Keratinocyte (primary cell): ENCODE data around the gene CDK8. TPM values are rescaled to one million over a fixed set of nuclear protein-coding genes. Genes with fewer than 3 reads are reported as not detected.

Experiments used
- DNase-seq: peaks from one replicate; pipeline ENCODE4 v3.0.0-alpha.2; 2011; ENCODE audit warnings: low read depth, missing footprints, low spot score
- FAIRE-seq: peaks from 2 replicates; lab custom pipeline; 2011; peaks lifted over from hg19 to GRCh38; lab: Jason Lieb, UNC
- H2AFZ ChIP-seq: 2 replicates; pipeline ENCODE4 v1.6.0; 2012; ENCODE audit warnings: low read length, control low read depth, inconsistent platforms; ENCODE audit not compliant: control insufficient read depth
- H3K27ac ChIP-seq: 2 replicates; pipeline ENCODE4 v1.5.1; 2011; ENCODE audit warnings: low read length; ENCODE audit not compliant: control insufficient read depth, insufficient read depth
- H3K27me3 ChIP-seq: 3 replicates; pipeline ENCODE4 v1.6.0; 2011; ENCODE audit warnings: low read length; ENCODE audit not compliant: control insufficient read depth, insufficient read depth; ENCODE audit errors: extremely low read depth
- H3K36me3 ChIP-seq, 2 experiments: 2 replicates in 1 of 2; 3 replicates in 1 of 2; pipeline ENCODE4 v1.5.1; 2011; ENCODE audit warnings: low read length in 2 of 2, mild to moderate bottlenecking in 1 of 2; ENCODE audit not compliant: control insufficient read depth in 2 of 2, insufficient read depth in 2 of 2; ENCODE audit errors: extremely low read depth in 1 of 2
- H3K4me1 ChIP-seq: 3 replicates; pipeline ENCODE4 v1.5.1; 2011; ENCODE audit warnings: low read length; ENCODE audit not compliant: control insufficient read depth, insufficient read depth; ENCODE audit errors: extremely low read depth
- H3K4me2 ChIP-seq: 3 replicates; pipeline ENCODE4 v1.6.0; 2011; ENCODE audit warnings: low read depth, low read length; ENCODE audit not compliant: control insufficient read depth, insufficient read depth; ENCODE audit errors: extremely low read depth
- H3K4me3 ChIP-seq, 3 experiments: fragments of 200-600 bp in 1 of 3; sonication (generic) in 1 of 3; 2 replicates in 2 of 3; 3 replicates in 1 of 3; pipeline ENCODE4 v1.5.1; 2011 to 2016; ENCODE audit warnings: low read length in 3 of 3, mild to moderate bottlenecking in 3 of 3, control low read depth in 2 of 3, inconsistent platforms in 1 of 3, low read depth in 1 of 3, mixed read lengths in 1 of 3, mixed run types in 1 of 3, moderate library complexity in 1 of 3; ENCODE audit not compliant: control insufficient read depth in 2 of 3, insufficient read depth in 2 of 3; ENCODE audit errors: extremely low read depth in 1 of 3
- H3K79me2 ChIP-seq: 2 replicates; pipeline ENCODE4 v1.6.0; 2012; ENCODE audit warnings: low read length; ENCODE audit not compliant: control insufficient read depth, insufficient read depth
- H3K9ac ChIP-seq: 3 replicates; pipeline ENCODE4 v1.6.0; 2011; ENCODE audit warnings: low read length; ENCODE audit not compliant: control insufficient read depth, insufficient read depth; ENCODE audit errors: extremely low read depth
- H3K9me1 ChIP-seq: 3 replicates; pipeline ENCODE4 v1.6.0; 2011; ENCODE audit warnings: low read length; ENCODE audit not compliant: control insufficient read depth, insufficient read depth; ENCODE audit errors: extremely low read depth
- H3K9me3 ChIP-seq: 2 replicates; pipeline ENCODE4 v1.5.1; 2012; ENCODE audit warnings: low read depth, low read length; ENCODE audit not compliant: control insufficient read depth
- H4K20me1 ChIP-seq: 3 replicates; pipeline ENCODE4 v1.6.0; 2011; ENCODE audit warnings: low read length; ENCODE audit not compliant: control insufficient read depth, insufficient read depth; ENCODE audit errors: extremely low read depth
- EZH2 ChIP-seq: IDR thresholded peaks from one replicate; pipeline ENCODE4 v1.6.1; 2012; ENCODE audit warnings: inconsistent platforms, mild to moderate bottlenecking, low read length, moderate library complexity
- dilution Hi-C: fragments of 300-500 bp; cut with MboI; formaldehyde crosslinking; loops from one replicate; pipeline ENCODE4 v1.7.0; 2020; ENCODE audit warnings: low sequenced_read_pairs; ENCODE audit not compliant: extremely low pct_ligation_motif_present
- polyA plus RNA-seq, 5 experiments: library from polyadenylated mRNA; depleted of rRNA in 3 of 5; stranded (reverse) in 3 of 5; stranded (forward) in 1 of 5; unstranded in 1 of 5; fragments of >200 nt; gene quantifications; 1 replicate in 1 of 5; 2 replicates in 3 of 5; 3 replicates in 1 of 5; pipeline versions ENCODE4 v1.2.1 to v1.2.3, GENCODE V29; 2011 to 2012; ENCODE audit warnings: missing spikeins in 2 of 5, low read depth in 1 of 5, low replicate concordance in 1 of 5
- TF ChIP-seq, protein P1 (sequence below), 3 experiments: IDR thresholded peaks in 1 of 3; conservative IDR thresholded peaks in 1 of 3; optimal IDR thresholded peaks in 1 of 3; 2 replicates in 2 of 3; 3 replicates in 1 of 3; pipeline versions ENCODE3 to v1.5.1; 2011; ENCODE audit warnings: low read length in 3 of 3, mild to moderate bottlenecking in 3 of 3, moderate library complexity in 2 of 3, control low read depth in 1 of 3, inconsistent platforms in 1 of 3; ENCODE audit not compliant: insufficient read depth in 2 of 3; ENCODE audit errors: extremely low read depth in 1 of 3

The CDK8 gene
- polyA plus RNA-seq, 1 donor (not counting 4 experiments of a cell fraction or from before 2014, with no cell fraction given): 27.5 TPM

DNA sequence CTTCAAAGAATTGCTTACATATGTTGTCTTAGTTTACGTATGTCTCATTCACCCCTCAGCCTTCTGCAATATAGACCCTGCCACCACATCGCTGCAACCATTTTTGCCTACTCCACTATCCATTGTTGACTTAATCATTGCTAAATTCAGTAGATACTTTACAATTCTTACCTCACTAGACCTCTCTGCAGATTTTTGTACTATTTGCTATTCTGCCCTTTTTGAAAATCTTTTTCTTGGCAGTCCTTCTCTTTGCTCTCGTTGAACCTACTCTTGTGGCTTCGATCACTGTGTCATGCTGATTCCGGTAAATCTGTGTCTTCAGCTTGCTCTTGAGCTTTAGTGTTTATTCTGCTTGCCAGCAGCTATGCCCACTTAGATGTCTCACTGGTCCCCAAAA is 81.2 kb downstream of the CDK8 start:
- Histone ChIP-seq H3K9ac (no peak overlapping the region), H3K27ac (no peak overlapping the region), H3K4me2 (no peak overlapping the region), H3K9me1 (no peaks in the 10 kb centered on the region), H3K27me3 (no peaks in the 10 kb centered on the region), H4K20me1 (no peaks in the 10 kb centered on the region), H3K36me3 (no peaks in the 10 kb centered on the region), H3K4me1 (no peaks in the 10 kb centered on the region), H3K4me3 (no peak overlapping the region), H2AFZ (no peak overlapping the region), H3K79me2 (peaks cover 36% of the 10 kb centered on the region), H3K9me3 (no peaks in the 10 kb centered on the region)
- TF ChIP-seq, protein P1, sequence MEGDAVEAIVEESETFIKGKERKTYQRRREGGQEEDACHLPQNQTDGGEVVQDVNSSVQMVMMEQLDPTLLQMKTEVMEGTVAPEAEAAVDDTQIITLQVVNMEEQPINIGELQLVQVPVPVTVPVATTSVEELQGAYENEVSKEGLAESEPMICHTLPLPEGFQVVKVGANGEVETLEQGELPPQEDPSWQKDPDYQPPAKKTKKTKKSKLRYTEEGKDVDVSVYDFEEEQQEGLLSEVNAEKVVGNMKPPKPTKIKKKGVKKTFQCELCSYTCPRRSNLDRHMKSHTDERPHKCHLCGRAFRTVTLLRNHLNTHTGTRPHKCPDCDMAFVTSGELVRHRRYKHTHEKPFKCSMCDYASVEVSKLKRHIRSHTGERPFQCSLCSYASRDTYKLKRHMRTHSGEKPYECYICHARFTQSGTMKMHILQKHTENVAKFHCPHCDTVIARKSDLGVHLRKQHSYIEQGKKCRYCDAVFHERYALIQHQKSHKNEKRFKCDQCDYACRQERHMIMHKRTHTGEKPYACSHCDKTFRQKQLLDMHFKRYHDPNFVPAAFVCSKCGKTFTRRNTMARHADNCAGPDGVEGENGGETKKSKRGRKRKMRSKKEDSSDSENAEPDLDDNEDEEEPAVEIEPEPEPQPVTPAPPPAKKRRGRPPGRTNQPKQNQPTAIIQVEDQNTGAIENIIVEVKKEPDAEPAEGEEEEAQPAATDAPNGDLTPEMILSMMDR (optimal IDR thresholded peaks at IDR 0.05 in 1 of 3, IDR thresholded peaks at IDR 0.05 in 1 of 3, conservative IDR thresholded peaks at IDR 0.05 in 1 of 3; ENCODE audit: extremely low read depth in 1 of 3, insufficient read depth in 2 of 3, low read length in 3 of 3): no peak
- TF ChIP-seq EZH2: no peak
- FAIRE-seq (no peak), DNase-seq (no peak)
- dilution Hi-C loops: no loop called here

DNA sequence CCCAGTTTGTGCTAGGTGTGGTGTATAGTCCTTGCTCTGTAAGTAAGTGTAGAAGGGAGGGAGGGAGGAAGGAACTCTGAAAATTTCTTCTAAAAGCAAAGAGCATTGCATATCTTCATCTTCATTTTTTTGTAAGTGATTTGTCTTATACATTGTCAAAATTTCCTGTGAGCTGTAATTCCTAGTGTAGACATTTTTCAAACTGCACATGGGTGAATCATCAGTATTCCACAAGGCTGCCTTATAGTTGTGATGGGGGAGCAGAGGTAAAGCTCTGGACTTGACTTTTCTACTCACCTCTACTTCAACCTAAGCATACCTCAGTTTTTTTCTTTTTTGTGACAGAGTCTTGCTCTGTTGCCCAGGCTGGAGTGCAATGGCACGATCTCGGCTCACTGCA is 86.9 kb downstream of the CDK8 start:
- H3K9me1 ChIP-seq: no peaks in the 10 kb centered on the region
- no peaks in the 10 kb centered on the region for H3K27me3 ChIP-seq
- no peak overlapping the region for H3K4me3 ChIP-seq
- no peak for TF ChIP-seq EZH2
- TF ChIP-seq, protein P1 (optimal IDR thresholded peaks at IDR 0.05 in 1 of 3, IDR thresholded peaks at IDR 0.05 in 1 of 3, conservative IDR thresholded peaks at IDR 0.05 in 1 of 3; ENCODE audit: extremely low read depth in 1 of 3, insufficient read depth in 2 of 3, low read length in 3 of 3): no peak
- H3K27ac ChIP-seq: no peak overlapping the region
- H4K20me1 ChIP-seq: no peaks in the 10 kb centered on the region
- H3K36me3 ChIP-seq: no peaks in the 10 kb centered on the region
- H3K79me2 ChIP-seq: peaks cover 4% of the 10 kb centered on the region
- dilution Hi-C loops: no loop called here
- no peak overlapping the region for H3K4me2 ChIP-seq
- FAIRE-seq (no peak), DNase-seq (no peak)
- H3K9ac ChIP-seq: no peak overlapping the region
- H3K4me1 ChIP-seq: no peaks in the 10 kb centered on the region
- no peaks in the 10 kb centered on the region for H3K9me3 ChIP-seq
- no peak overlapping the region for H2AFZ ChIP-seq
